Activated T-helper 9 cell treated with anti-CD3 and anti-CD28 coated beads, Interleukin-2, amount 50 U/mL, for 16 hours (primary cell): ENCODE data around the gene TCAIM.
"Not testable (repeated sequence)": the region's sequence is repeated elsewhere in the genome, so short reads cannot be mapped to it uniquely, and the experiment has no call there.

Experiments
- DNase-seq: peaks from one replicate; pipeline ENCODE4 v3.0.0-alpha.2; 2020; ENCODE audit warnings: low read depth

TCAIM gene

GRCh38 chr3:44343421-44343820 is 4.9 kb downstream of the TCAIM start:
- DNase-seq = no peak

- DNase-seq = not testable (repeated sequence)
Observed at GRCh38 chr3:44346590-44346989, 8.0 kb downstream of the TCAIM start.

- DNase-seq = no peak
Observed at GRCh38 chr3:44348993-44349392, 10.4 kb downstream of the TCAIM start.

GRCh38 chr3:44353355-44353924 is 14.9 kb downstream of the TCAIM start:
- no peak for DNase-seq

- no peak for DNase-seq
Observed at GRCh38 chr3:44355362-44356033, 16.9 kb downstream of the TCAIM start.

GRCh38 chr3:44359146-44359751 is 20.7 kb downstream of the TCAIM start:
- DNase-seq = no peak

GRCh38 chr3:44363591-44363990 is 25.0 kb downstream of the TCAIM start:
- no peak for DNase-seq

- no peak for DNase-seq
Observed at GRCh38 chr3:44365952-44366351, 27.4 kb downstream of the TCAIM start.

- no peak for DNase-seq
Observed at GRCh38 chr3:44375450-44375849, 36.9 kb downstream of the TCAIM start.

GRCh38 chr3:44387404-44387803 is 48.8 kb downstream of the TCAIM start:
- DNase-seq = no peak

GRCh38 chr3:44392489-44392888 is 53.9 kb downstream of the TCAIM start:
- no peak for DNase-seq

- DNase-seq = no peak
Observed at GRCh38 chr3:44395714-44396113, 57.1 kb downstream of the TCAIM start.

- no peak for DNase-seq
Observed at GRCh38 chr3:44396200-44397171, 57.9 kb downstream of the TCAIM start.

- DNase-seq = not testable (repeated sequence)
Observed at GRCh38 chr3:44398271-44398670, 59.7 kb downstream of the TCAIM start.

- DNase-seq = no peak
Observed at GRCh38 chr3:44398853-44399252, 60.3 kb downstream of the TCAIM start.

GRCh38 chr3:44400771-44401170 is 62.2 kb downstream of the TCAIM start:
- DNase-seq = no peak

- DNase-seq = no peak
Observed at GRCh38 chr3:44402548-44402947, 64.0 kb downstream of the TCAIM start.

GRCh38 chr3:44409640-44410410 is 71.3 kb downstream of the TCAIM start:
- DNase-seq = no peak

GRCh38 chr3:44411031-44411645 is 72.6 kb downstream of the TCAIM start:
- DNase-seq = no peak

- no peak for DNase-seq
Observed at GRCh38 chr3:44412365-44412764, 73.8 kb downstream of the TCAIM start.

GRCh38 chr3:44414517-44415090 is 76.0 kb downstream of the TCAIM start:
- no peak for DNase-seq
